GM12873 (cell line): ENCODE measurements around the gene WWC1.

Source experiments
- TF ChIP-seq, protein P1 (sequence below): IDR thresholded peaks from 2 replicates; pipeline ENCODE4 v1.5.1; 2012; ENCODE audit warnings: low read depth, mild to moderate bottlenecking, moderate library complexity, low read length, control low read depth; ENCODE audit not compliant: insufficient read depth; ENCODE audit errors: missing control alignments

The WWC1 gene

DNA sequence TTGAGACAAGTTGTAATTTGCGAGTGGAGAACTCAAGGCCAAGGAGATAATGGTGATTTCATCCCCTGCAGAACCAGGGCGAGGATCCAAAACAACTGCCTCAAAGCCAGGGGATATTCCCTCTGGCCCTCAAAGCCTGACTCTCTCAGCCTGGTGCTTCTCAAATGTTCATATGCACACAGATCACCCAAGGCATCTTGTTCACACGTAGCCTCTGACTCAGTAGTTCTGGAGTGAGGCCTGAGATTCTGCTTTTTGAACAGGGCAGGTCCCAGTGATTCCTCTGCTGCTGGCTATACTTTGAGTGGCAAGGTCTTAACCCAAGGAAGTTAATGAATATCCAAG, 30.2 kb upstream of the WWC1 start:
- TF ChIP-seq, protein P1, sequence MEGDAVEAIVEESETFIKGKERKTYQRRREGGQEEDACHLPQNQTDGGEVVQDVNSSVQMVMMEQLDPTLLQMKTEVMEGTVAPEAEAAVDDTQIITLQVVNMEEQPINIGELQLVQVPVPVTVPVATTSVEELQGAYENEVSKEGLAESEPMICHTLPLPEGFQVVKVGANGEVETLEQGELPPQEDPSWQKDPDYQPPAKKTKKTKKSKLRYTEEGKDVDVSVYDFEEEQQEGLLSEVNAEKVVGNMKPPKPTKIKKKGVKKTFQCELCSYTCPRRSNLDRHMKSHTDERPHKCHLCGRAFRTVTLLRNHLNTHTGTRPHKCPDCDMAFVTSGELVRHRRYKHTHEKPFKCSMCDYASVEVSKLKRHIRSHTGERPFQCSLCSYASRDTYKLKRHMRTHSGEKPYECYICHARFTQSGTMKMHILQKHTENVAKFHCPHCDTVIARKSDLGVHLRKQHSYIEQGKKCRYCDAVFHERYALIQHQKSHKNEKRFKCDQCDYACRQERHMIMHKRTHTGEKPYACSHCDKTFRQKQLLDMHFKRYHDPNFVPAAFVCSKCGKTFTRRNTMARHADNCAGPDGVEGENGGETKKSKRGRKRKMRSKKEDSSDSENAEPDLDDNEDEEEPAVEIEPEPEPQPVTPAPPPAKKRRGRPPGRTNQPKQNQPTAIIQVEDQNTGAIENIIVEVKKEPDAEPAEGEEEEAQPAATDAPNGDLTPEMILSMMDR: no peak

DNA sequence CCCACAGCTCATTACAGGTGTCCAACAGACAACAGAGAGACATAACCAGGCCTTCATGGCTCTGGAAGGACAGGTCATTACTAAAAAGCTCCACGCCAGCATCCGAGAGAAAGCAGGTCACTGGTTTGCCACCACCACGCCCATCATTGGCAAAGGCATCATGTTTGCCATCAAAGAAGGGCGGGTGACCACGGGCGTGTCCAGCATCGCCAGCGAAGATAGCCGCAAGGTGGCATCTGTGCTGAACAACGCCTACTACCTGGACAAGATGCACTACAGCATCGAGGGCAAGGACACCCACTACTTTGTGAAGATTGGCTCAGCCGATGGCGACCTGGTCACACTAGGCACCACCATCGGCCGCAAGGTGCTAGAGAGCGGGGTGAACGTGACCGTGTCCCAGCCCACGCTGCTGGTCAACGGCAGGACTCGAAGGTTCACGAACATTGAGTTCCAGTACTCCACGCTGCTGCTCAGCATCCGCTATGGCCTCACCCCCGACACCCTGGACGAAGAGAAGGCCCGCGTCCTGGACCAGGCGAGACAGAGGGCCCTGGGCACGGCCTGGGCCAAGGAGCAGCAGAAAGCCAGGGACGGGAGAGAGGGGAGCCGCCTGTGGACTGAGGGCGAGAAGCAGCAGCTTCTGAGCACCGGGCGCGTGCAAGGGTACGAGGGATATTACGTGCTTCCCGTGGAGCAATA, 29.3 kb upstream of the WWC1 start:
- TF ChIP-seq, protein P1: no peak

DNA sequence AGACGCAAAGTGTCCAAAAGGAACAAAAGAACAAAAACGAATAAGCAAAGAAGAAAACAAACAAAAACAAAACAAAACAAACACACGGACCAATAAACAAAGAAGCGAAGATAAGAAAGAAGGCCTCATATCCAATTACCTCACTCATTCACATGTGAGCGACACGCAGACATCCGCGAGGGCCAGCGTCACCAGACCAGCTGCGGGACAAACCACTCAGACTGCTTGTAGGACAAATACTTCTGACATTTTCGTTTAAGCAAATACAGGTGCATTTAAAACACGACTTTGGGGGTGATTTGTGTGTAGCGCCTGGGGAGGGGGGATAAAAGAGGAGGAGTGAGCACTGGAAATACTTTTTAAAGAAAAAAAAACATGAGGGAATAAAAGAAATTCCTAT, 28.3 kb upstream of the WWC1 start:
- TF ChIP-seq, protein P1: no peak

DNA sequence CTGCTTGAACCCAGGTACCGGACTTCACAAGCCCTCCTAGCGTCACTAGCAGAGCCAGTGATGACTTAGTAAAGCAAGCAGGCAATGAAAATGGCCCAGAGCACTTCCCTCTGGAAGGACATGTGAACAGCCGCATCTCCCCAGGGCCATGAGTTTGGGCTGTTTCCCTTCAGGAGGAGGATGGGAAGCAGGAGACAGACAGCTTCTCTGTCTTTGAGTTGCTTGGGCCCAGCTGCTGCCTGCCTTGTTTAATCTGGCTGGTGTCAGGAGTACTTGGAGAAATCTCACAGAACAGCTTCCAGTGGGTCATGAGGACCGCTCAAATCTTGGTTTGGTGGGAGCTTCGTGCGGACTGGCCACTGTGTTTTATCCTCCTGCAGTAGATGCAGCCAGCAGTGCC, 25.4 kb upstream of the WWC1 start:
- TF ChIP-seq, protein P1: no peak

DNA sequence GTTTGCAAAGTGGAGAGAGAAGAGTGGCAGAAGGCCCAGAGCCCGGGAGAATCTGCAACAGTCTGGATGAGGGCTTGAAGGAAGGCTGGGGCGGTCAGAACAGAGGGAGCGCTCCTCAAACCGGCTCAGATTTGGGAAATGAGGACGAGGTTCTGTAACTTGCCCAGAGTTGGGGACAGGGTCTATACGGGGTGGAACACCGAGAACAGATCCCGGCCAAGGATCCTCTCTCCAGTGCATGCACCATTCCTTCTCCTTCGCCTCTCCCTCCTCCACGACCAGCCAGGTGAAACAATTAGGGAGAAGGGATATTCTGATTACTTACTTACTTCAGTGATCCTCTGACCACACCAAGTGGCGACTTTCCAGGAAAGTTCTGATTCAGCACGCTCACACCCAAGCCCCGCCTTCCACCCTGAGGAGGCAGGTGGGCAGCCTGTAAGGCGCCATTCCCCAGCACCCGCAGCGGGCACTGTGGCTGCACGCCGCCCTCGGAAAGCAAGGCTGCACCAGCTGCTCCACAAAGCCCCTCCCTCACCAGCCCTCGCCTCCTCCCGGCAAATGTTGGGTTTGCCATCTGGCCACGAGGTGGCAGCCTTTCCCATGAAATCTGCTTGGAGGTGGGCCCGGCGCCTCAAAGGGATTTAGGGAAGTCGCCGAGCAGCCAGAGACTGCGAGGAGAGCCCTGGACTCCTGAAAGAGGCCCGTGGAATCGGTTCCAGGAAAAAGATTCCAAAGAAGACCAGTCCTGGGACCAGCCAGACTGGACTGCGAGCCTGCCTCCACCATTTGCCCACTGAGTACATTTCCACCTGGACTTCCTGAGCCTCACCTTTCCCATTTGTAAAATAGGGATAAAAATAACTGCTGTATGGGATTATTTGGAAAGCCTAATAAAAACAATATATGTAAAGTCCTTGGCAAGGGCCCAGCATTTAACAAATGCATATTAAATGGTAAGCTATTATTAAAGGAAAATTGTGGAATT, 22.2 kb upstream of the WWC1 start:
- TF ChIP-seq, protein P1: peak; percentile 84

DNA sequence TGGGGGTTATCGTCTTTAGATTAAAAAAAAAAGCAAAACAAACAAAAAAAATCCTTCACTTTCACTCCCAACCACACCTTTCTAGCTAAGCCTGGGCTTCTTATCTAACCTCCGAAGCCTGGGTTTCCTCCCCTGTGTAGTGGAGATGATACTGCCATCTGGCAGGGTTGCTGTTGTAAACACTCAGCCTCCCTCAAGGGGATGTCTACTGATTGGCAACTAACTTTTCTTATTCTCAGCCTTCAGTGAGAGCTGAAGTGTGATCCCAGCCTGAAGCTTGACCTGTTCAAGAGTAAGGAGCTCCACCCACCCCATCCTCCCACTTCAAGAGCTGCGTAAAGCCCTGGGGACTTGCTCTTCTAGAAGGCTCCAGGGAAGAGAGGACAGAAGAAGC, 21.5 kb upstream of the WWC1 start:
- TF ChIP-seq, protein P1: peak; percentile 20

DNA sequence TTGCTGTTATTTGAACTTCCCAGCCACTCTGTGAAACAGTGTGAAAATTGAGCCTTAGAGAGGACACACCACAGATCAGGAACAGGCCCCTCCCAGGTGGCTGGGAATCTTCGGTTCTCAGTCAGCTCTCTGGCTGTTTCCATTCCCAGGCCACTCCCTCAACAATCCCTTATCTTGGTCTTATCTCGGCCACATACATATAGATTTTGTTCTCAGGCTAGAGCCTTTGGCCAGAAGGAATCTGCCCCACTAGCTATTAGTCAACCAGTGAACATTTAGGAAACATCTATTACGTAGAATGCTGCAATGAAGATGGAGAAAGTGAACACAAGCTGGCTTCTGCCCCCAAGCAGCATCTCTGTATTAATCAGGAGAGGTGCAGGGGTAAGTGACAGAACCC, 21.0 kb upstream of the WWC1 start:
- TF ChIP-seq, protein P1: no peak
